ENCODE results near the gene CCDC178.
"Not testable (repeated sequence)": the region's sequence is repeated elsewhere in the genome, so short reads cannot be mapped to it uniquely, and the experiment has no call there.

Gene CCDC178

GRCh38 chr18:33183136-33183535 is 257.4 kb downstream of the CCDC178 start:
- no peak for TF ChIP-seq ZFX (IDR thresholded peaks at IDR 0.05)
- TF ChIP-seq, protein P1, sequence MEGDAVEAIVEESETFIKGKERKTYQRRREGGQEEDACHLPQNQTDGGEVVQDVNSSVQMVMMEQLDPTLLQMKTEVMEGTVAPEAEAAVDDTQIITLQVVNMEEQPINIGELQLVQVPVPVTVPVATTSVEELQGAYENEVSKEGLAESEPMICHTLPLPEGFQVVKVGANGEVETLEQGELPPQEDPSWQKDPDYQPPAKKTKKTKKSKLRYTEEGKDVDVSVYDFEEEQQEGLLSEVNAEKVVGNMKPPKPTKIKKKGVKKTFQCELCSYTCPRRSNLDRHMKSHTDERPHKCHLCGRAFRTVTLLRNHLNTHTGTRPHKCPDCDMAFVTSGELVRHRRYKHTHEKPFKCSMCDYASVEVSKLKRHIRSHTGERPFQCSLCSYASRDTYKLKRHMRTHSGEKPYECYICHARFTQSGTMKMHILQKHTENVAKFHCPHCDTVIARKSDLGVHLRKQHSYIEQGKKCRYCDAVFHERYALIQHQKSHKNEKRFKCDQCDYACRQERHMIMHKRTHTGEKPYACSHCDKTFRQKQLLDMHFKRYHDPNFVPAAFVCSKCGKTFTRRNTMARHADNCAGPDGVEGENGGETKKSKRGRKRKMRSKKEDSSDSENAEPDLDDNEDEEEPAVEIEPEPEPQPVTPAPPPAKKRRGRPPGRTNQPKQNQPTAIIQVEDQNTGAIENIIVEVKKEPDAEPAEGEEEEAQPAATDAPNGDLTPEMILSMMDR (conservative IDR thresholded peaks at IDR 0.05), result no peak
- H3K27ac ChIP-seq, result no peak overlapping the region

DNA sequence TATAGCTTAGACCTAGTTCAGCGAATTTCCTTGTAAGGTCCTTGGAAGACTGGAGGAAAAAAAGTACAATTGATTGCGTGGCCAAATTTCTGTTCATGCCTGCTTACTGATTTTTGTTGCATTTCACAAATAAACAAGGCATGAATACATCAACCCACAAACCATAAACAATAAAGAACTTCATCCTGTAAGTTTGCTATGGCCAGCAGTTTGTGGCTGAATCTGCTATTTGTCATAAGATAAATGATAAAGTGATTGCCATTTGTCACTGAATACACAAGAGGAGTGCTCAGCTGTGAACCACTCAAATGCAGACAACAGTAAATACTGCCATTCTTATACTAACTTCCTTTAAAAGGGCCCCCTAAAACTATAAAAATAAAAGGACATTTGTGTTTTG is 259.5 kb downstream of the CCDC178 start:
- no peak overlapping the region for H3K27ac ChIP-seq
- TF ChIP-seq, protein P1 (conservative IDR thresholded peaks at IDR 0.05), result no peak
- no peak for TF ChIP-seq ZFX (IDR thresholded peaks at IDR 0.05)

DNA sequence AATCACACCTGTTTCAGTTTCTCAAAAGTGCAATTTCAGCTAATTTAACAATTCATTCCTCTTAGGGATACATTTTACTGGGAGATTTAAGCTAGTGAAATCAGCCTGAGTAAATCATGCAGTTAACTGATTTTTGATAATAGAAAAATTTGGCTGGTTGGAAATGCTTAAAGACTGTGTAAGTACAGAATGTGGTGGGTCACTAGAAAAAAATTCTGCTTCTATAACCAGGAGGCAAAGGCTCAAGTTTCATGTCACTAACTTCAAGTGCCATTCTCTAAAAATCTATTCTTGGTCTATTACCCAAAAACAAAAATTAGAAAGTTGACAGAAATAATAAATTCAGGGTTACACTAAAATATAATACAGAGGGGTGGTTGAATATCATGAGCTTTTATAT is 271.3 kb downstream of the CCDC178 start:
- no peak overlapping the region for H3K27ac ChIP-seq
- TF ChIP-seq ZFX (IDR thresholded peaks at IDR 0.05), result no peak
- TF ChIP-seq, protein P1 (conservative IDR thresholded peaks at IDR 0.05), result no peak

DNA sequence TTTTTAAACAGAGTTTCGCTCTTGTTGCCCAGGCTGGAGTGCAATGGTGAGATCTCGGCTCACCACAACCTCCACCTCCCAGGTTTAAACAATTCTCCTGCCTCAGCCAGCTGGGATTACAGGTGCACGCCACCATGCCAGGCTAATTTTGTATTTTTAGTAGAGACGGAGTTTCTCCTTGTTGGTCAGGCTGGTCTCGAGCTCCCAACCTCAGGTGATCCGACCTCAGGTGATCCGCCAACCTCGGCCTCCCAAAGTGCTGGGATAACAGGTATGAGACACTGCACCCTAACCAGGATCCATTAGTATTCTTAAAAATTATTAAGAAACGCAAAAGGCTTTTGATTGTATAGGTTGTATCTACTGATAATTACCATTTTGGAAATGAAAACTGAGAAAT is 276.4 kb downstream of the CCDC178 start:
- H3K27ac ChIP-seq, result not testable (repeated sequence)

- TF ChIP-seq ZFX (IDR thresholded peaks at IDR 0.05), result no peak
- TF ChIP-seq, protein P1 (conservative IDR thresholded peaks at IDR 0.05), result no peak
- no peak overlapping the region for H3K27ac ChIP-seq
These were observed 279.4 kb downstream of the CCDC178 start for GRCh38 chr18:33161131-33161530.

DNA sequence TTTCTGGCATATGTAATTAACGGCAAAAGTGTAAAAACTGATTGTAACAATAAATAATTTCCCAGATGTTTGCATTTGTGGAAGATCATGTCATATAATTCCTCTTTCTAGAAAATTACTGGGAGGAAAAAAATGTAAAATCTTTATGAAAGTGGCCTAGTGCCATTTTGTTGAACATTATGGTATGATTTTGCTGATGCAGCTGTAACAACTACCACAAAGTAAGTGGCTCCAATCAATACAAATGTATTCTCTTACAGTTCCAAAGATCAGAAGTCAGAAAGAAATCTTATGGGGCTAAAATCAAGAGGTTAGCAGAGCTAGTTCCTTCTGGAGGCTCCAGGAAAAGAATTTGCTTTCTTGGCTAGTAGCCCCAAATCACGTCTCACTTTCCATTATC is 281.4 kb downstream of the CCDC178 start:
- H3K27ac ChIP-seq, result no peak overlapping the region
- TF ChIP-seq, protein P1 (conservative IDR thresholded peaks at IDR 0.05), result no peak
- TF ChIP-seq ZFX (IDR thresholded peaks at IDR 0.05), result no peak

- no peak for TF ChIP-seq ZFX (IDR thresholded peaks at IDR 0.05)
- TF ChIP-seq, protein P1 (conservative IDR thresholded peaks at IDR 0.05), result no peak
These were observed 282.6 kb downstream of the CCDC178 start for GRCh38 chr18:33157893-33158292.

DNA sequence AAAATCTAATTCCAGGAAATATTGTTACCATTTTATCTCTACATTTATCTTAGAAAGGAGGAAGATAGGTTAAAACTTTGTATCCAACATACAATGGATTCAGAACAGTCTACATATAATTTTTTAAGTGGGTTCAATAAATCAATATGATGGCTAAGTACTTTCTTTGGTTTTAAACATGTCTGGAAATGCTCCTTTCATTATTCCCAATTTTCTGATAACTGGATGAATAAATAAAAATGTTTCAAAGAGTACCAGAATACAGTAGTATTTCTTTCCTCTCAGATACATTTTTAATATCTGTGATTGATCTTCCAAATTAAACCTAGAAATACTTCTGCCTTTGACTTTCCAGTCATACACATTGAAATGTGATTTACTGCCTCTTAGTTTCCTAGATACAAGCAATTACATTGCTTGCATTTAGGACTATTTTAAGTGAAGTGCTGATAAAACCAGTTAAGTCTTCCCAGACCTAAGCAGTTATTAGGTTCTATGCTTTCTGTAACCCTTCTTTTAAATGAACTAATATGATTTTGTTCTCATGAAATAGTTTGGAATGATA is 283.5 kb downstream of the CCDC178 start:
- H3K27ac ChIP-seq, result no peak overlapping the region
- TF ChIP-seq, protein P1 (conservative IDR thresholded peaks at IDR 0.05), result no peak
- no peak for TF ChIP-seq ZFX (IDR thresholded peaks at IDR 0.05)

More at GRCh38 chr18:33157893-33158292, 282.6 kb downstream of the CCDC178 start:
- H3K27ac ChIP-seq, result no peak overlapping the region
